Panc1 (cell line): Measurements from ENCODE around the gene CDC42EP5. TPM values are rescaled to one million over a fixed set of nuclear protein-coding genes. Genes with fewer than 3 reads are reported as not detected.

ENCODE experiments used
- total RNA-seq: library from RNA; stranded (reverse); gene quantifications from one replicate; pipeline ENCODE4 v1.2.1, GENCODE V29; 2021; ENCODE audit not compliant: unreplicated experiment

CDC42EP5 gene
- total RNA-seq, 1 experiment from 2014 or later, result 7.1 TPM

Other genes starting within 250 kb of the CDC42EP5 start
- gene LILRA6, start 230.5 kb downstream of the CDC42EP5 start, total RNA-seq, result 0.08 TPM
- 0.05 TPM for gene LILRB5, start 216.0 kb downstream of the CDC42EP5 start, total RNA-seq
- gene LILRB2, start 192.2 kb downstream of the CDC42EP5 start, total RNA-seq, result not detected
- not detected for gene LILRA5, start 160.1 kb downstream of the CDC42EP5 start, total RNA-seq
- gene LILRA4, start 134.1 kb downstream of the CDC42EP5 start, total RNA-seq, result not detected
- gene LAIR1, start 108.4 kb downstream of the CDC42EP5 start, total RNA-seq, result 0.05 TPM
- gene TTYH1, start 57.8 kb downstream of the CDC42EP5 start, total RNA-seq, result 0.62 TPM
- 268 TPM for gene LENG8, start 24.1 kb downstream of the CDC42EP5 start, total RNA-seq
- 5.1 TPM for gene LENG9, start 9.5 kb downstream of the CDC42EP5 start, total RNA-seq
- not detected for gene LAIR2, start 29.5 kb upstream of the CDC42EP5 start, total RNA-seq
- gene LILRA2, start 100.5 kb upstream of the CDC42EP5 start, total RNA-seq, result not detected
- gene LILRA1, start 120.3 kb upstream of the CDC42EP5 start, total RNA-seq, result not detected
- 0.08 TPM for gene LILRB1, start 157.2 kb upstream of the CDC42EP5 start, total RNA-seq
- gene LILRB4, start 189.7 kb upstream of the CDC42EP5 start, total RNA-seq, result not detected